GM12875 (cell line): Measurements from ENCODE around the gene RAB39B.
"Not testable (repeated sequence)": the region's sequence is repeated elsewhere in the genome, so short reads cannot be mapped to it uniquely, and the experiment has no call there.

Experiments
- H3K4me3 ChIP-seq: one replicate; pipeline ENCODE4 v1.5.1; 2011; ENCODE audit warnings: low read depth, low read length, control low read depth
- CTCF ChIP-seq: IDR thresholded peaks from 2 replicates; pipeline ENCODE4 v1.5.1; 2011; ENCODE audit warnings: low read depth, mild to moderate bottlenecking, control low read depth, inconsistent platforms, low read length, moderate library complexity, borderline replicate concordance; ENCODE audit not compliant: insufficient read depth

The RAB39B gene

GRCh38 chrX:155263854-155264628, at the start of gene RAB39B:
Gene RAB39B (minus strand): TSS chrX:155264491. CDS start chrX:155264288, 203 bp downstream.
- H3K4me3 ChIP-seq: peak within 1 kb of the TSS; percentile 71
- TF ChIP-seq CTCF: no peak

- TF ChIP-seq CTCF: no peak
- H3K4me3 ChIP-seq: no peak overlapping the region
Measured at GRCh38 chrX:155313766-155314165, 49.5 kb upstream of the RAB39B start.

- no peak for TF ChIP-seq CTCF
Measured at GRCh38 chrX:155293771-155294170, 29.5 kb upstream of the RAB39B start.

GRCh38 chrX:155279873-155280272, 15.6 kb upstream of the RAB39B start:
- H3K4me3 ChIP-seq: no peak overlapping the region
- no peak for TF ChIP-seq CTCF

More at GRCh38 chrX:155293771-155294170, 29.5 kb upstream of the RAB39B start:
- no peak overlapping the region for H3K4me3 ChIP-seq

GRCh38 chrX:155270969-155271368, 6.7 kb upstream of the RAB39B start:
- no peak for TF ChIP-seq CTCF
- H3K4me3 ChIP-seq: no peak overlapping the region

- not testable (repeated sequence) for H3K4me3 ChIP-seq
Measured at GRCh38 chrX:155267995-155268394, 3.7 kb upstream of the RAB39B start.

GRCh38 chrX:155266439-155266838, 2.1 kb upstream of the RAB39B start:
- no peak overlapping the region for H3K4me3 ChIP-seq
- TF ChIP-seq CTCF: no peak
